ENCODE measurements around the gene ALKBH7. TPM values are rescaled to one million over a fixed set of nuclear protein-coding genes. Genes with fewer than 3 reads are reported as not detected.

ALKBH7 gene
- total and polyA plus RNA-seq, 2 of the 13 experiments (the other 11 are each of a cell fraction or from before 2014, with no cell fraction given) = 29.6 to 45.9 TPM

DNA sequence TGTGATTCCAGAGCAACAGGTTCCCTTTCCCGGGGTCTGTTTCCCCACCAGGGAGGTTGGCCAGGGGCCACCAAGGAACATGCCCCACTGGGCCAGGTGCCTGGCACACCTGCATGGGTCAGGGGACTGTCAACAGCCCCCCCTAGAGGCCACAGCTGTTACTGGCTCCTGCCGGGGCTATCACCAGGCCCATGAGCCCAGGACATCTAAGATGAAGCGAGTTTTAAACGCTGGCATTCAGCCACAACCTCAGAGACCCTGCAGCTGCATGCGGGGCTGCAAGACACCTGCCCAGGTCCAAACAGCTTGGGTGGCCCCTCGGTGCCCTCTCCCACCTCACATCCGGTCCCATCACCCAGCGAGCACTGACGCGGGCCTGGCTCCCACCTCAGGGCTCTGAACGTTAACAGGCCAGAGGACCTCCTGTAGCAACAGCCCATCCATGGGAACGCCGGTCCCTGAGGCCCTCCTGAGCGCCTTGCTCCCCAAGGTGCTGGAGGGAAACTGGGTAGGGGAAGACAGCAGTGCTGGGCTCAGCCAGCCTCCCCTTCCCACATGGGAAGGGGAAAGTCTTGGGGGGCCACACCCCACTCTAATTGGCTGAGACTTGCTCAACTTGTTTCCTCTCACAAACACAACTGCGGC lies 40.0 kb downstream of the ALKBH7 start:
- DNase-seq (ENCODE audit: low spot score) (peak; percentile 49), ATAC-seq (peak; percentile 84), FAIRE-seq (no peak)
- no peaks in the 10 kb centered on the region for H3K9me3 ChIP-seq (ENCODE audit: low read length)
- no peak overlapping the region for H3K27ac ChIP-seq (ENCODE audit: extremely low read length, insufficient read depth, low read length)
- H3K36me3 ChIP-seq (replicated peaks in 1 of 2; ENCODE audit: control insufficient read depth in 1 of 2, insufficient read depth in 2 of 2, low read length in 2 of 2) = peaks cover 16 to 38% of the 10 kb centered on the region in 2 experiments; a peak in 4 of 5 replicates
- no peak overlapping the region for H3K4me3 ChIP-seq (replicated peaks in 1 of 3; ENCODE audit: insufficient read depth in 1 of 3, low read depth in 2 of 3, low read length in 3 of 3)
- no peaks in the 10 kb centered on the region for H3K27me3 ChIP-seq (ENCODE audit: control insufficient read depth in 1 of 2, insufficient read depth in 2 of 2, low read length in 2 of 2)
- intact Hi-C loops (cut with micrococcal nuclease; ENCODE audit: unreplicated experiment) (no loop called here), in situ Hi-C loops (cut with HindIII; ENCODE audit: extremely low pct_ligation_motif_present, low pct_unique_long_range_greater_than_20kb) (no loop called here)
- H3K4me1 ChIP-seq (ENCODE audit: insufficient read depth, low read length) = no peaks in the 10 kb centered on the region
- peaks cover 7% of the 10 kb centered on the region; the same call in 1 of the 2 replicates for H4K20me1 ChIP-seq (ENCODE audit: insufficient read depth, low read length)
- H2AFZ ChIP-seq (ENCODE audit: low read length) = no peak overlapping the region
- no peak overlapping the region for H3K9ac ChIP-seq (ENCODE audit: insufficient read depth, low read depth, low read length)
- H3K79me2 ChIP-seq (ENCODE audit: insufficient read depth, low read length) = no peaks in the 10 kb centered on the region
- POLR2A ChIA-PET = interaction anchor here (1.7 kb wide), 1 partner anchor 12 kb away, joined by 4 read pairs; the partner anchor contains the start of gene KHSRP
- H3K4me2 ChIP-seq (ENCODE audit: low read depth, low read length) = no peak overlapping the region
- WGBS (ENCODE audit: low lambda C conversion rate) = 87% methylated on average over 9 of the region's 15 CpGs
- CTCF ChIA-PET (ENCODE audit: low intra/inter-chr PET ratio, low total read pairs) = interaction anchor here (0.9 kb wide), 1 partner anchor 247 kb away, joined by 3 read pairs; no protein-coding TSS in a partner anchor
- no TSS peak for BruUV-seq (replicated peaks)
- no peak for TF ChIP-seq ZNF614 (CRISPR knock-in tag; IDR thresholded peaks at IDR 0.05; ENCODE audit: borderline replicate concordance)
- no peak for TF ChIP-seq THAP8 (CRISPR knock-in tag; IDR thresholded peaks at IDR 0.05; ENCODE audit: borderline replicate concordance)
- no peak for TF ChIP-seq ZNF660 (CRISPR knock-in tag; IDR thresholded peaks at IDR 0.05; ENCODE audit: borderline replicate concordance, low read depth)
- TF ChIP-seq KMT2A (CRISPR knock-in tag; IDR thresholded peaks at IDR 0.05) = 0 out of 2 replicates have a peak, but pooled peaks have one; percentile 43
- TF ChIP-seq ZGPAT (CRISPR knock-in tag; IDR thresholded peaks at IDR 0.05) = 0 out of 2 replicates have a peak, but pooled peaks have one; percentile 33
- TF ChIP-seq MYPOP (CRISPR knock-in tag; IDR thresholded peaks at IDR 0.05) = no peak
- TF ChIP-seq ZBTB49 (CRISPR knock-in tag; IDR thresholded peaks at IDR 0.05; ENCODE audit: borderline replicate concordance) = no peak
- TF ChIP-seq GABPB1 (CRISPR knock-in tag; IDR thresholded peaks at IDR 0.05) = 0 out of 2 replicates have a peak, but pooled peaks have one; percentile 19
- TF ChIP-seq UBTF (CRISPR knock-in tag; IDR thresholded peaks at IDR 0.05) = 0 out of 2 replicates have a peak, but pooled peaks have one; percentile 6
- TF ChIP-seq HMG20A (CRISPR knock-in tag; IDR thresholded peaks at IDR 0.05; ENCODE audit: borderline replicate concordance) = no peak
- TF ChIP-seq THAP9 (CRISPR knock-in tag; IDR thresholded peaks at IDR 0.05; ENCODE audit: borderline replicate concordance) = no peak
